22Rv1 (cell line): Measurements from ENCODE around the gene KIF12.

ENCODE experiments used
- H3K27ac ChIP-seq: fragments of 450-650 bp; 2 replicates; pipeline ENCODE4 v1.5.1; 2017
- CTCF ChIP-seq: fragments of 450-650 bp; IDR thresholded peaks from 2 replicates; pipeline ENCODE4 v1.5.1; 2017; ENCODE audit warnings: mild to moderate bottlenecking
- ZFX ChIP-seq: fragments of 450-650 bp; IDR thresholded peaks from 2 replicates; pipeline ENCODE4 v1.6.1; 2017; ENCODE audit warnings: antibody characterized with exemption, borderline replicate concordance

Gene KIF12

GRCh38 chr9:114046237-114046755 is 52.8 kb downstream of the KIF12 start:
- no peak for TF ChIP-seq CTCF
- no peak for TF ChIP-seq ZFX
- H3K27ac ChIP-seq = no peak overlapping the region

GRCh38 chr9:114043660-114044059 is 55.4 kb downstream of the KIF12 start:
- H3K27ac ChIP-seq = peak overlapping the region; percentile 22; the same call in 1 of the 2 replicates
